HEK293 (cell line): ENCODE results near the gene CCDC201.
"Not testable (repeated sequence)": the region's sequence is repeated elsewhere in the genome, so short reads cannot be mapped to it uniquely, and the experiment has no call there.

Source experiments
- CTCF ChIA-PET: fragments of 350-600 bp; formaldehyde crosslinking; extraction: SDS; loops from one replicate; lab custom pipeline; 2021; ENCODE audit warnings: antibody characterized with exemption; lab: Yijun Ruan, JAX
- POLR2A ChIA-PET: fragments of 300-600 bp; formaldehyde crosslinking; extraction: SDS; loops from one replicate; lab custom pipeline; 2020; ENCODE audit warnings: antibody characterized with exemption, inconsistent platforms; lab: Yijun Ruan, JAX
- H3K27ac ChIP-seq: fragments of 200-500 bp; sonication (Bioruptor generic); 2 replicates; pipeline ENCODE4 v1.5.1; 2014; ENCODE audit warnings: low read depth, low read length, control low read depth, inconsistent platforms; ENCODE audit errors: extremely low read depth
- H3K36me3 ChIP-seq, 2 experiments: fragments of 200-500 bp in 1 of 2; sonication (Bioruptor generic) in 1 of 2; 1 replicate in 1 of 2; 2 replicates in 1 of 2; pipeline ENCODE4 v1.5.1; 2014 to 2017; ENCODE audit warnings: inconsistent platforms in 2 of 2, low read length in 2 of 2; ENCODE audit not compliant: control insufficient read depth in 2 of 2, insufficient read depth in 1 of 2
- H3K4me1 ChIP-seq: fragments of 200-500 bp; sonication (Bioruptor generic); 2 replicates; pipeline ENCODE4 v1.5.1; 2014; ENCODE audit warnings: mild to moderate bottlenecking, low read length, inconsistent platforms; ENCODE audit not compliant: control insufficient read depth, insufficient read depth
- H3K4me3 ChIP-seq: 2 replicates; pipeline ENCODE4 v1.5.1; 2011; ENCODE audit warnings: low read depth, mild to moderate bottlenecking, control low read depth, low read length, moderate library complexity
- H3K9me3 ChIP-seq: fragments of 200-500 bp; sonication (Bioruptor generic); 2 replicates; pipeline ENCODE4 v1.5.1; 2014; ENCODE audit warnings: low read depth, low read length, inconsistent platforms; ENCODE audit not compliant: control insufficient read depth, insufficient read depth
- SP7 ChIP-seq: fragments of 450-650 bp; formaldehyde crosslinking; IDR thresholded peaks from 2 replicates; pipeline ENCODE4 v1.5.1; 2016; ENCODE audit warnings: missing biosample characterization, missing genetic modification characterization
- ZBTB7A ChIP-seq: fragments of 450-650 bp; formaldehyde crosslinking; IDR thresholded peaks from 2 replicates; pipeline ENCODE4 v1.5.1; 2016; ENCODE audit warnings: low read depth, missing biosample characterization, missing genetic modification characterization
- ZNF16 ChIP-seq: fragments of 450-650 bp; formaldehyde crosslinking; IDR thresholded peaks from 2 replicates; pipeline ENCODE4 v1.5.1; 2016; ENCODE audit warnings: low read depth, missing biosample characterization, missing genetic modification characterization
- ZNF391 ChIP-seq: fragments of 450-650 bp; formaldehyde crosslinking; IDR thresholded peaks from 2 replicates; pipeline ENCODE4 v1.5.1; 2016; ENCODE audit warnings: low read depth, missing biosample characterization, missing genetic modification characterization, borderline replicate concordance
- ZNF585B ChIP-seq: fragments of 450-650 bp; formaldehyde crosslinking; IDR thresholded peaks from 2 replicates; pipeline ENCODE4 v1.5.1; 2016; ENCODE audit warnings: missing biosample characterization, missing genetic modification characterization
- ZNF658 ChIP-seq: fragments of 450-650 bp; formaldehyde crosslinking; IDR thresholded peaks from 2 replicates; pipeline ENCODE4; 2016; ENCODE audit warnings: missing biosample characterization, missing genetic modification characterization
- ZNF792 ChIP-seq: fragments of 450-650 bp; formaldehyde crosslinking; IDR thresholded peaks from 2 replicates; pipeline ENCODE4 v1.5.1; 2016; ENCODE audit warnings: missing biosample characterization, missing genetic modification characterization
- ZSCAN23 ChIP-seq: fragments of 450-650 bp; formaldehyde crosslinking; IDR thresholded peaks from 2 replicates; pipeline ENCODE4 v1.5.1; 2016; ENCODE audit warnings: missing biosample characterization, missing genetic modification characterization

The CCDC201 gene

DNA sequence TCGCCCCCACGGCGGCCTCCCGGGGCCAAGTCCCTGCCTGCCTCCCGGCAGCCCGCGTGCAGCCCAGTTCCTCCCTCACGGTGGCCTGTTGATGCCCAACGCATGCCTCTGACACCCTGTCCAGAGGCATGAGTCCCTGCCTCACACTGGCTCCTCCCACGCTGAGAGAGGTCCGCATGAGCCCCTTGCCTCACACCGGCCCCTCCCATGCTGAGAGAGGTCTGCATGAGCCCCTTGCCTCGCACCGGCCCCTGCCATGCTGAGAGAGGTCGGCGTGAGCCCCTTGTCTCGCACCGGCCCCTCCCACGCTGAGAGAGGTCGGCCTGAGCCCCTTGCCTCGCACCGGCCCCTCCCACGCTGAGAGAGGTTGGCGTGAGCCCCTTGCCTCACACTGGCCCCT is 59.9 kb downstream of the CCDC201 start (continued):
- TF ChIP-seq ZNF16 (tag by site-specific recombination) (no peak), ZBTB7A (tag by site-specific recombination) (no peak), ZNF585B (tag by site-specific recombination) (no peak), ZSCAN23 (tag by site-specific recombination) (no peak), ZNF391 (tag by site-specific recombination) (no peak), ZNF792 (tag by site-specific recombination) (no peak), SP7 (no peak), ZNF658 (tag by site-specific recombination) (no peak)

DNA sequence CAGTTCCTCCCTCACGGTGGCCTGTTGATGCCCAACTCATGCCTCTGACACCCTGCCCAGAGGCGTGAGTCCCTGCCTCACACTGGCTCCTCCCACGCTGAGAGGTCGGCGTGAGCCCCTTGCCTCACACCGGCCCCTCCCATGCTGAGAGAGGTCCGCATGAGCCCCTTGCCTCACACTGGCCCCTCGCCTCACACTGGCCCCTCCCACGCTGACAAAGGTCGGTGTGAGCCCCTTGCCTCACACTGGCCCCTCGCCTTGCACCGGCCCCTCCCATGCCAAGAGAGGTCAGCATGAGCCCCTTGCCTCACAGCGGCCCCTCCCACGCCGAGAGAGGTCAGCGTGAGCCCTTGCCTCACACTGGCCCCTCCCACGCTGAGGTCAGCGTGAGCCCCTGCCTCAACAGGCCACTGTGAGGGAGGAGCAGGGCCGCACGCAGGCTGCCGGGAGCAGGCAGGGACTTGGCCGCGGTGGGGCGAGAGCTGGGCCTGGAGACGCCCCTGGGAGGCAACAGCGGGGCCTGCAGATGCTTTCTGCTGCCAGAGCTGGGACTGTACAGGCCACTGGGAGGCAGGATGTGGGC is 61.1 kb downstream of the CCDC201 start:
- H3K9me3 ChIP-seq, CTCF ChIA-PET, H3K4me3 ChIP-seq, H3K4me1 ChIP-seq, POLR2A ChIA-PET, H3K27ac ChIP-seq, H3K36me3 ChIP-seq: not testable (repeated sequence)

DNA sequence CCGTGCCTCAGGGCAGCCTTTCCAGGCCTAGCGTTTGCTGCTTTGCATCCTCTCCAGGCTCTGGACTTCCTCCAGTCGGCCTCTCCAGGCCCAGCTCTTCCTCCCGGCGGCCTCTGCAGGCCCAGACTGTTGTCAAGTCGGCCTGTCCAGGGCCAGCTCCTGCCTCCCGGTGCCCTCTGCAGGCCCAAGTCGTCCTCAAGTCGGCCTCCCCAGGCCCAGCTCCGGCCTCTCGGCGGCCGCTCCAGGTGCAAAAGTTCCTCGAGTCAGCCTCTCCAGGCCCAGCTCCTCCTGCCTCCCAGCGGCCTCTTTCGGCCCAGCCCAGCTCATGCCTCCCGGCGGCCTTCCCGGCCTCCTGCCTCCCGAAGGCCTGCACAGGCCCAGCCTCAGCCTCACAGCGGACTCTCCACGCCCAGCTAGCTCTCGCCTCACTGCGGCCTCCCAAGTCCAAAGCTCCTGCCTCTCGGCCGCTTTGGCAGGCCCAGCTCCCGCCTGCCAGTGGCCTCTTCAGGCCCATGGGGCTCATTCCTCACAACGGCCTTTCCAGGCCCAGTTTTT is 62.4 kb downstream of the CCDC201 start:
- H3K36me3 ChIP-seq, H3K27ac ChIP-seq, H3K9me3 ChIP-seq, H3K4me3 ChIP-seq, CTCF ChIA-PET, POLR2A ChIA-PET, H3K4me1 ChIP-seq: not testable (repeated sequence)
